ENCODE results near the gene PREP.
"Not testable (repeated sequence)": the region's sequence is repeated elsewhere in the genome, so short reads cannot be mapped to it uniquely, and the experiment has no call there.

Gene PREP

GRCh38 chr6:105402939-105403935 is at the start of gene PREP:
TSS of gene PREP (minus strand) at chr6:105403082. CDS start at chr6:105402891, 191 bp downstream.
- peak; percentile 83 for DNase-seq

GRCh38 chr6:105452376-105452775 is 49.5 kb upstream of the PREP start:
- no peak for DNase-seq

DNA sequence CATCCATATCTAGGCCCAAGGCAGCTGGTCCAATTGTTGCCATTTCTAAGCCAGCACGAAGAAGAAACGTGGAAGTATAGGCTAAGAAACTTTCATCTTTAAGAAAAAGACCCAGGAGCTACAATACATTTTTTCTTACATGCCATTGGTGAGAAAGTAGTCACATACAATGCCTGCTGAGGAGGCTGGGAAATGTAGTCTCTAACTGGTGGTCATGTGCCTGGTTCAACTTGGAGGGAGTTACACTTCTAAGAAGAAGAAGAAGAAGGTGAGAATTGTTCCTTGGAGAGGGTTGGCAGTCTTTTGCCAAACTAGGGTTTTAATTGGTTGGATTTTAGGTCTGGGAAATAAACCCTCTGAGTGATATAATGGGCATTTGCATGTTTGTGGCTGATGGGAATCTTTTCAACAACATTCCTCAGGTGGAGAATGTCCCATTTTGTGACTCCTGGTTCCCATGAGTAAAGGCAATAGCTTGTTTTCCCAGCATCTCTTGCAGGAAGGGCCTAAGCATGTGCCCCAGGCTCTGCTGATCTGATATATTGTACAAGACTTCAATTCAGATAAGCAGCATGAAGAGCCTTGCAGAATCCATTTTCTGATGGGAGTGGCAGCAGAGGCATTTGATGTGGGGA is 47.0 kb upstream of the PREP start:
- no peak for DNase-seq

- DNase-seq = no peak
Observed at GRCh38 chr6:105445481-105445880, 42.6 kb upstream of the PREP start.

DNA sequence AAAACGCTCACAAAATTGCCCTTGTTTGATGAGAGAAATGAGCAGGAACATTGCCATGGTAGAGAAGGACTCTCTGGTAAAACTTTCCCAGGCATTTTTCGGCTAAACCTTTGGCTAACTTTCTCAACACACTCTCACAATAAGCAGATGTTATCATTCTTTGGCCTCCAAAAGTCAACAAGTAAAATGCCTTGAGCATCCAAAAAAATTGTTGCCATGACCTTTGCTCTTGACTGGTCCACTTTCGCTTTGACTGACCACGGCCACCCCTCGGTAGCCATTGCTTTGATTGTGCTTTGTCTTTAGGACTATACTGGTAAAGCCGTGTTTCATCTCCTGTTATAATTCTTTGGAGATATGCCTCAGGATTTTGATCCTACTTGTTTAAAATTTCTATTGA is 41.1 kb upstream of the PREP start:
- no peak for DNase-seq

GRCh38 chr6:105442369-105442768 is 39.5 kb upstream of the PREP start:
- no peak for DNase-seq

DNA sequence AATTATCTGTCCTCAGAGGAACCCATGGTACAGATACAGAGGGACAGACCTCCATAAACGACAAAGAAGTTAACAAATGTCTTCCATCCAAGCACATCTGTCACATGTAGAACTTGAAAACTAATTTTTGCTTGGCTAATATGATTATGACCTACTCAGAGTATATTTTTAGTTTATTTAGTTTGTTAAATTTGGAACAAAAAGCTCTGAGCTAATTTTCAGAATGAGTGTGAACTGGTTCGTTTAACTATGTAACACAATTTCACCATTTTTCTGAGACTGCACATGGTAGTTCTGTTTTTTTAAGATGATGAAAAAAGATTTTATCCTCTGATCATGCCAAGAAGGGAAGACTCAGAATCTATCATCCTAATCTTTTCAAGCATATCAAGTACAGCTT is 34.4 kb upstream of the PREP start:
- no peak for DNase-seq

- no peak for DNase-seq
Observed at GRCh38 chr6:105433723-105434122, 30.8 kb upstream of the PREP start.

DNA sequence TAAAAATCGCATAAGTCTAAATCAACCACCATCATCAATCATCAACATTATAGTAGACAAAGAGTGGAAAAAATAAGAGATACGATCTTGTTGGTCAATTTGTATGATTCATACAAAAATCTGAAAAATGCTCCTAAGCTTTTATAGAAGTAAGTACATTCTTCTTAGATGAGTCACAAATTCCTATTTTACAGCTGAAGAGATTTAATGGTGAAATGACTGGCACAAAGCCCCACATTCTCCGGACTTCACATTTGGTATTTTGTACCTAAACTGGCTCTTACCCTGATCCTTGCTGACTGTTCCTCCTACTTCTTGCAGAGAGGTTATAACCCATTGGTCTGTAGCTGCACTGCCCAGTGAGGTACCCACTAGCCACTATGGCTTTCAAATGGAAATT is 29.9 kb upstream of the PREP start:
- no peak for DNase-seq

DNA sequence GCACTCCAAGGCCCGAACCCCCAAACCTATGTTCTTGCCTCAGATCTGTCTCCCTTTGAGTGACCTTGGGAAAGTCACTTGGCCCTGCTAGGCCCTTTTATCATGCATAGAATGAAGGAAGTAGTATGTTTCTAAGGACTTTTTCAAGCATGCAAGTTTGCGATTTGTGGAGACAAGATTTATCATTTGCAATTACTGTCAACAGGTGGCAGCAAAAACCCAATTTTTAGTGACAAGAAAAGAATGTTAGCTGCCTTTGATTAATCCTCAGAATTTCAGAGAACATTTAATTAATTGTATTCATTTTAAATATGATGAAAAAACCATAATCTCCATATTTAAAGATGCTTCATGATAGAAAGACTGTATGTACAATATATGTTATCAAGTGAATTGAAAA is 28.3 kb upstream of the PREP start:
- peak; percentile 60 for DNase-seq

- DNase-seq = no peak
Observed at GRCh38 chr6:105430685-105431084, 27.8 kb upstream of the PREP start.

DNA sequence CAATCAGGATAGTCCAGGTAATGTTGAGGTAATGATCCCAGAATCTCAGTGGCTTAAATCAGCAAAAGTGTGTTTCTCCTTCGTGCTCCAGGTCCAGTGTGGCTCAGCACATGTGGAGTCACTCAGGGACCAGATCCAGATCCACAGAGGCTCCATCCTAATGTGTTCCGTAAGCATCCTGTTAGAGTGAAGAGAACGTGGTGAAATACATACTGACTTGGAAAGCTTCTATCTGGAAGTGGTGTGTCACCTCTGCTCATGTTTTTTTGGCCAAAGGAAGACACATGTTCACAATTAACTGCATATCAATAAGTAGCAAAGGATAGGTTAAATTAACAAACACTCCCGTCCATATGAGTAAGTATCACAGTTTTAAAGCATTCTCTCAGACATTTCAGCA is 26.8 kb upstream of the PREP start:
- DNase-seq = no peak

- DNase-seq = no peak
Observed at GRCh38 chr6:105428342-105428957, 25.6 kb upstream of the PREP start.

DNA sequence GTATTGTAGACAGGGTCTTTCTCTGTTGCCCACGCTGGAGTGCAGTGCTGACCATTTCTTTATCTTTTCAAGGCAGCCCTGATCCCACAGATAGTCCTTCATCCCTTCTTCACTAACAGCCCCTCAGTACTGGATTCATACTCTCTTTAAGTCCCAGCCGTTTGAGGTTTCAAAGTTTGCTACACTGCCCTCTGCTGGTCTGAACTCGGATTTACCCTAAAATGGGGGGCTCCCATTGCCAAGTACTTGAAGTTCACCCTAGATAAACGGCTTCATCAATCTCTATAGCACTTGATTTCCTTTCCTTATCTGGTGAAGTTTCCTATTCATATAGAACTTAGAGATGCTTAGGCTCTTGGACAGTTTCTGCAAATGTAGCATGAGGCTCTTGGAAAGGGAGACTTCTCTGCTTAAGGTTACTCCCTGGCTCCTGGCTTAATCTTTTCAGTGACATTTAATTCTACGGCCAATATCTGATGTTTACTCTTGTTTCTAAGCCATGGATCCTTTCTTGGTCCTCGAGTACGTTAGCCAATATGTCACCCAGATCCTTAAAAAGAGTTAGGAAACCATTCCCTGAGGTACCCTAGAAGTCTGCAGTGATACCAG is 21.4 kb upstream of the PREP start:
- peak; percentile 65 for DNase-seq

GRCh38 chr6:105416971-105417370 is 14.1 kb upstream of the PREP start:
- DNase-seq = not testable (repeated sequence)

DNA sequence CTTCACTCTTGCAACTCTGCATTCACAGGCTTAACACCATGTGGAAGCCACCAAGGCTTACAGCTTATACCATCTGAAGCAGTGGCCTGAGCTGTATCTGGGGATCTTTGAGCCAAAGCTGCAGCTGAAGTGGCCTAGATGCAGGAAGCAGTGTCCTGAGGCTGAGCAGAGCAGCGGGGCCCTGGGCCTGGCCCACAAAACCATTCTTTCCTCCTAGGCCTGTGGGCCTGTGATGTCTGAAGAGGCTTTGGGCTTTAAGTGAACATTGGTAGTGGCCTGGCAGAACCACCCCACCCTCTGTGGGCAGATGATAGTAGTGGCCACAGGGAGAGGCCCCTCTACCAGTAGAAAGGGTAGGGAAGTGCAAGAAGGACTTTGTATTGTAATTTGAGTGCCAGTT is 6.9 kb upstream of the PREP start:
- DNase-seq = no peak

DNA sequence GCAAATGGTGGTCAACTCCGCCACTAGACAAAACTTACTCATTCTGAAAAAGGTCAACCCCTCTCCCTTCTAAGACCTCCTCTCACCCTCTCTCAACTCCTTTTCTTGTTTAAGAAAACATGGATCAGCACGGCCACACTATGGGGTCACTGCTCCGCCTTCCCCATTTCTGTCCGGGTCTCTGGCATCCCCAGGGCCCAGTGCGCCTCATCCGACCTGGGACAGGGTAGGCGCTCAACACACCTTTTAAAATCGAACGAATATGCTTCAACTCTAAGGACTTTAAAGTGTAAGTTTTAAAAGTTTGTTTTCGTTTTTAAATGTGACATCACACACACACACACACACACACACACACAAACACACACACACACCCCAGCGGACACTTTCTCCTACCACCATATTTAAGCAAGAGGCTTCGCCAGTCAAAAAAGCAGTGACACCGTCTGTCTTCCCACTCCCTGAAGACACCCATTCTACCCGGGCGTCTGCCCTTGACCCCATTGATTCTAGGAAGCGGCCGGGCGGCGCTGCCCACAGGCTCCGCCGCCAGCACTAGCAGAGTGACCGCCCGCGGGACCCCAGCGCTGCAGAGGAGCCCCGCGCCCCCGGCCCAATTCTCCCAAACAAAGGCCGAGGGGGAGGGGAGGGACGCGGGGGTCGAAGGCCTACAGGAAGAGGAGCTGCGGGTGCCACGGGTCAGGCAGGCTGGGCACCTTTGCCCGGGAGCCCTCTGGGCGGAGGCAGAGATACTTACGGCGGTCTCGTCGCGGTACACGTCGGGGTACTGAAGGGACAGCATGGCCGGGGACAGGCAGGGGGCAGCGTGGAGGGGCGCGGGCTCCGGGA is 568 bp downstream of the PREP start:
- DNase-seq = peak; percentile 45

- no peak for DNase-seq
Observed at GRCh38 chr6:105401247-105402089, 1.4 kb downstream of the PREP start.

DNA sequence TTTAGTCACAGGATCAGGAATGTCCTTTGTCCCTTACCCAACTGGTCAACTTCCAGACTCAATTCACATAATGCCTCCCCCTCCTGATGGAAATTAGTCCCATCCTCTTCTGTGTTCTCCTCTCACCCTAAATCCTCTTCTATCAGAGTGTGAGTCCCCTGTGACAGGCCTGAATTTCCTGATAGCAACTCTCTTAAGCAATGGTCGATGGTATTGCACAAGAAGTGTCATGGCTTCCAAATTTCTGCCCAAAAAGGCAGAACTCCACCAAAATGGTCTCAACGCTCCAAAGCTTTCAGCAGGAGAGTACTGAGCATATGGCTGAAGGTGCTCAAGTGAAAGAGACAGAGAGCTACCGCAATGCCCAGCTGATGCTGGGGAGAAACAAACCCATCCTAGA is 2.4 kb downstream of the PREP start:
- DNase-seq = no peak

DNA sequence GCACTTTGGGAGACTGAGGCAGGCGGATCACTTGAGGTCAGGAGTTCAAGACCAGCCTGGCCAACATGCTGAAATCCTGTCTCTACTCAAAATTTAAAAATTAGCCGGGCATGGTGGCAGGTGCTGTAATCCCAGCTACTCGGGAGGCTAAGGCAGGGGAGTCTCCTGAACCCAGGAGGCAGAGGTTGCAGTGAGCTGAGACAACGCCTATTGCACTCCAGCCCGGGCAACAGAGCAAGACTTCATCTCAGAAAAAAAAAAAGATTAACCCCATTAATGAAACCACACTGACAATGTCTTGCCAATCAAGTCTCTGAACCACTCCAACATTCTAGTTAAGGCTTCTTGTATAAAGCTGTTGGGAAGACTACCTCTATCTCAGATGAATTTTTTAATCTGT is 4.0 kb downstream of the PREP start:
- no peak for DNase-seq

DNA sequence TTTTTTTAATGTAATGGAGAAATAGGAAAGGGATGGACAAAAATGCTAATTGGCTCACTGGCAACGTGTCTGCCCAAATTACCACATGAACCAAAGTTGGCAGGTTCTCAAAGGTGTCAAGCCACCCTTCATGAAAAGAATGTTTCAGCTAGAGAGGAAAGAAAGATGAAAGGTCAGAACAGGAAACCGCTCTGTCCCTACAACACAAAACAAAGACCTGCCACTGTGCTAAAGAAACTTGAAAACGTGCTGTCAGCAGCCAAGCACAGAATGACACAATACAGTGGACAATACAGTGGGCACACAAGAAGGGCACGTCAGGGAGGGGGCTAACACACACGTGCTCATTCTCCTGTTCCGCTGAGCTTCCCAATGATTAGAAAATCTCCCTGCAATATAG is 4.9 kb downstream of the PREP start:
- DNase-seq = peak; percentile 9

Measured in CD4-positive, alpha-beta T cell treated with Interleukin-12 subunit alpha and Interleukin-12 subunit beta, for 1 hour (primary cell).